ENCODE data around the gene DHCR24.
"Not testable (repeated sequence)": the region's sequence is repeated elsewhere in the genome, so short reads cannot be mapped to it uniquely, and the experiment has no call there.

The DHCR24 gene

DNA sequence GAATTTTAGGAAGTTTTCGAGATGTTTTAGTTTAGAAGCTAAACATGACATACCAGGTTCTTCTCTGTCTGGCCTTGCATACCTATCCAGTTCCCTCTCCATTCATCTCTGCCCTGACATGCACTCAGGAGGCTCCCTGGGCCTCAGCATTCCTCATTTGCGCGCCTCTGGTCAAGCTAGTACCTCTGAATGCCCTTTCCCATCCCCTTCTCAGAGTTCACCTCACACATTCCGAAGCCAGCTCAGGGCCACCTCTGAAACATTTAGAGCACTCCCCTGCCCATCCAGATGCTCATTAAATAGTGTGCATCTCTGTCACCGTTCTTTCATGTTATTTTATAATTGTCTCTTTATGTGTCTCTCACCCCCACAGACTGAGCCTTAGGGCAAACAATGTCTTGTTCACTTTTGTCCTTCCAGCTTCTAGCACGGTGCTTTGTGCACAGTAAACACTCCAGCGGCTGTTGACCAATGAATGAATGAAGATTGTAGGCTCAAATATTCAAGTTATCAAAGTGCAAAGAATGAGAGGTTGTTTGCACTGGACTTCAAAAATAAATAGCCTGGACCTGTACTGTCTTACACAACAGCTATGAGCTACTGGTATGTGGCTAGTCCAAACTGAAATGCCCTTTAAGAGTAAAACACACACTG, 1.2 kb upstream of the DHCR24 start:
- FAIRE-seq: no peak

DNA sequence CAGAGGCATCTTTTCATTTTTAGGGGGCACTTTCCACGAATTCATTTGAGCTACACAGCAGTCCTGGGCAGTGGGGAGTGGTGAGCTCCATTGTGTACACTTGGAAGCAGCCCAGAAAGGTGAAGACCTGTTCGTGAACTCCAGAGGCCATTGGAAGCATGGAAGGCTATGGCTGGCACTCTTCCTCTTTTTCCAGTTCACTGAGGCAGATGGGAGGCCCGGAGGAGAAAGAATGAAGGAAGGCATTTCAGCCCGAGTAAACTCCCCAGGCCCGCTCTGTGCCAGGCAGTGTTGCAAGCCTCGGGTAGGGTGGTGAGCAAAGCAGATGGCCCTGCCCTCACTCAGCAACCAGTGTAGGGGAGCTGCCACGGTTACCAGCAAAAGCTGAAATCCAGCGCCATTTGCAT, 673 bp upstream of the DHCR24 start:
- DNase-seq (ENCODE audit: extremely low spot score, insufficient read length, low read depth) (no peak), FAIRE-seq (no peak)

More for the DNA sequence above, 1.2 kb upstream of the DHCR24 start:
- DNase-seq (ENCODE audit: extremely low spot score, insufficient read length, low read depth): no peak

DNA sequence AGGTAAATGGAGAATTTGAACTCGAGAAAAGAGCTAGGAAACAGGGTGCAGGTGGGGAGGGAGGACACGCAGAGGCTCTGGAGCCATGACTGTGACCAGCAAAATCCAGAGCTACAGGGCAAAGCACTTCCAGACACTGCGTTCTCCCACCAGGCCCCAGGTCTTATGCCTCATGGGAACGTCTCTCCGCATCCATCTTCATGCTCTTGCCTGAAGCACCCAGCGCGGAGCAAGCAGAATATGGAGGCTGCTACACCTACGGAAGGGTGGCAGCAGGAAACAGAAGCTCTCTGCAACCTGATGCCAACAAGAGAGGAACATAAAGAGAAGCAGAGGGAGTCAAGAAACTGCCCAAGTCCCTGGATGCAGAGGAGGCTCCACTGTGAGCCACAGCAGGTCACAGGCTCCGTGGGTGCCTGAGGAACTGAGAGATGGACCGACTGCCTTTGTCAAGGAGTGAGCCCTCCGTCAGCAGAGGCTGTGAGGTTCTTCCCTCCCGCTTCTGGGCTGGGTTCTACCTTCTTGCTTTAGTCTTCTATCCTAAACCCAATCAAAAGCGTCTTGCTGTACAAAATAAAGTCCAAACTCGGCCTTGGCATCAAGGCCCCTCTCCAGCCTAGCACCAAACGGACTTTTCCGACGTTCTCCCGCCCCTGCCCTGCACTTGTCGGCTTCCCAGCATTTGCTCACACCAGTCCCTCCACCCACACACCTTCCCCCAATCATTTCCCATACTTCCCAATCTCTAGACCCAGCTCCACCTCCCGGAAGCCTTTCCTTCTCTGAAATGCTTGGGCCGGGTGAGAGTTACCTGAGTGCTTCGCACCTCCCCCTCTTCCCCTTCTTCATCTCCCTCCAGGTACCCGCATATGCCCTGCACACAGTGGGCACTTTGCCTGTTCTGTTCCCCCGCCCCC, 930 bp downstream of the DHCR24 start:
- FAIRE-seq: peak; percentile 21

DNA sequence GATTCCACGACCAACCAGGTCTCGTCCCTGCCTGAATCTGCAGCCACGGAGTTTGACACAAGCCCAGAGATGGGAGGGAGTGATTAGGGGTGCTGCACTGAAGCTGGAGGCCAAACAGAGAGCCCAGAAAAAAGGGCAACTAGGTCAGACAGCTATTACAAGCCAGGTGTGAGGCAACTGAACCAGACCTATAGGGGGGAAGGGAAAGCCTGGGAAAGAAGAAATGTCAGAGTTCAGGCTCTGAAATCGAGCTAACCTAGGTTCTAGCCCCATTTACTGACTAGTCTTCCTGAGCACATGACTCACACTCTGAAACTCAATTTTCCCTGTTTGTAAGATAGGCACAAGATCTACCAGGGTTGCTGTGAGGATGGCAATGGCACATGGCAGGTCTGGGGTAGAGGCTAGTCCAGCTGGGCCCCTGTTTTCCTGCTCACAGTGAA, 1.7 kb downstream of the DHCR24 start:
- FAIRE-seq: no peak
- DNase-seq (ENCODE audit: extremely low spot score, insufficient read length, low read depth): no peak

More for the DNA sequence above, 930 bp downstream of the DHCR24 start:
- DNase-seq (ENCODE audit: extremely low spot score, insufficient read length, low read depth): no peak

DNA sequence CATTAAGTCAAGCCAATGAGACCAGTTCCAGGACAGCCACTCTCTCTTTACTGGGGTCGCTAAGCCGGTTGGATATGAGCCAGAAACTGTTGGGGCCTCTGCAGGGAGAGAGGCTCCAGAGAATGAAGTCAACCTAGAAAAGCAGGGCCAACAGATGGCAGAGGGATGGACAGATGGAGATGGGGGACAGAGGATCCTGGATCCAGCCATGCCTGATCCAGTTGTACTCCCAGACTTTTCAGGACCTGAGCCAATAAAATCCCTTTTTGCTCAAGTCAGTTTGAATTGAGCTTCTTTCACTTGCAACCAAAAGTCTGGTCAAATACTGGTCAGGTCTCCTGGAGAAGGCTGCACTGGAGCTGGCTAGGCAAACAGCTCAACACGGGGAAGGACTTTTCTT, 2.2 kb downstream of the DHCR24 start:
- no peak for DNase-seq (ENCODE audit: extremely low spot score, insufficient read length, low read depth)
- no peak for FAIRE-seq

DNA sequence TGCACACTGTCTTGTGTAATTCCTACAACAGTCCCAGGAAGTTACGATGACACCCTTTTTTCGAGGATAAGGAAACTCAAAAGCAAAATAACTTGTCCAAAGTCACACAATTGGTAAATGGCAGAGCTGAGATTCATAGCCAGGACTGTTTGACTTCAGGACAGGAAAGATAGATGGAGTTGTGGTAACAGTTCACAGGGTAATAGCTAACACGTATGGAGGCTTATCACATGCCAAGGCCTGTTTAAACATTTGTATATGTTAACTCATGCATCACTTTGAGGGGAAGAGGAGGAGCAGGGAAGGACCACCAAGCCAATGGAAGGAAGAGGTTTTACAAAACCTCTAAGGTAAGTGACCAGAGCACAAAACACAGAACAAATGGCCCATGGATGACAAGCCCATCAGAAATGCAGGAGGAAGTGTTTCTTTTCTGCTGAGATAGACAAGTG, 2.8 kb downstream of the DHCR24 start:
- no peak for DNase-seq (ENCODE audit: extremely low spot score, insufficient read length, low read depth)
- FAIRE-seq: peak; percentile 69

DNA sequence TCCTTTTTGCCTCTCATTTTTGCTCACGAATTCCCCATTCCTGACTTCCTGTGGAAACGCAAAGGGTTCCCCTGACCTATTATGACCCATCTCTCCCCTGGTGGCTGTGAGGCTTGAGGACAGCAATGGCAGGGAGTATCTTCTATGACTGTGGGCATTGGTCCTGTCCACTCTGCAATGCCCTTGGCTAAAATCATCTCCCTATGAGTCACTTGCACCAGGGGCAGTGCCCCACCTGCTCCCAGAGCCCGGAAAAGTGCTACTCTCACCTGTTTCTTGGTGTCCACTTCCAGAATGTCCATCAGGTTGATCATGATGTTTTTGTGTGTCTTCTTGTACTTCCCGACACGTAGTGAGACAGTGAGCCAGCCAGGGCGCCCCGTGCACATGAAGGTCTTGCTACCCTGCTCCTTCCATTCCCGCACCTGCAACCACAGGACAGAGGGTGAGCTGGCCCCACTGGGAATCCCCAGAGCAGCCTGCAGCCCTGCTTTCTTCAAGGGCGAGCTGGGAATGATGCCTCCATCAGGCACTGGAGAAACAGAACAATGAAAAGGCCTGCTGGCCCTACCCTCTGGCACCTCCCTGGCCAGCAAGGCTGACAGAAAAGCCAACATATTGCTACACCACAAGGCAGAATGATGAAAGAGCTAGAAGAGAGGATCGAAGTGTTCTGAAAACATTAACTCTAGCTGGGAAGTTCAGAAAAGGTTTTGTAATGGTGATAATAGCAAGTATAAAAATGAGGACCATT, 3.5 kb downstream of the DHCR24 start:
- DNase-seq (ENCODE audit: extremely low spot score, insufficient read length, low read depth) (no peak), FAIRE-seq (no peak)

DNA sequence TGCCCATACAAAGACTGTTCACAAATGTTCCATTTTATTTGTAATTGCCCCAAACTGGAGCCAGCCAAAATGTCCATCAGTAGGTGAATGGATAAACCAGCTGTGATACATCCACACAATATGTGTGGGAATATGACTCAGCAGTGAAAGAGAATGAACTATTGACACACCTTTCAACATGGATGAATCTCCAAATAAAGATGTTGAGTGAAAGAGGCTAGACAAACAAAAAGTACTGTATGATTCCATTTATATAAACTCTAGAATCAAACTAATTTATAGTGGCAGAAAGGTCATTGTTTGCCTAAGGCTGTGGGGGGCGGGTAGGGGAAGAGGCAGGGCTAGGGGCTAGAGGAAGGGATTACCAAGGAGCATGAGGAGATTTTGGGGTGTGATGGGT, 4.5 kb downstream of the DHCR24 start:
- no peak for FAIRE-seq
- no peak for DNase-seq (ENCODE audit: extremely low spot score, insufficient read length, low read depth)

DNA sequence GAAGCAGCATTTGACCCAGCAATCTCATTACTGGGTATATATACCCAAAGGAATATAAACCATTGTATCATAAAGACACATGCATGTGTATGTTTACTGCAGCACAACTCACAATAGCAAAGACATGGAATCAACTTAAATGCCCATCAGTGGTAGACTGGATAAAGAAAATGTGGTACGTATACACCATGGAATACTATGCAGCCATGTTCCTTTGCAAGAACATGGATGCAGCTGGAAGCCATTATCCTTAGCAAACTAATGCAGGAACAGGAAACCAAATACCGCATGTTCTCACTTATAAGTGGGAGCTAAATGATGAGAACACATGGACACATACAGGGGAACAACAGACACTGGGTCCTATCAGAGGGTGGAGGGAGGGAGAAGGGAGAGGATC, 5.4 kb downstream of the DHCR24 start:
- not testable (repeated sequence) for DNase-seq (ENCODE audit: extremely low spot score, insufficient read length, low read depth); FAIRE-seq

DNA sequence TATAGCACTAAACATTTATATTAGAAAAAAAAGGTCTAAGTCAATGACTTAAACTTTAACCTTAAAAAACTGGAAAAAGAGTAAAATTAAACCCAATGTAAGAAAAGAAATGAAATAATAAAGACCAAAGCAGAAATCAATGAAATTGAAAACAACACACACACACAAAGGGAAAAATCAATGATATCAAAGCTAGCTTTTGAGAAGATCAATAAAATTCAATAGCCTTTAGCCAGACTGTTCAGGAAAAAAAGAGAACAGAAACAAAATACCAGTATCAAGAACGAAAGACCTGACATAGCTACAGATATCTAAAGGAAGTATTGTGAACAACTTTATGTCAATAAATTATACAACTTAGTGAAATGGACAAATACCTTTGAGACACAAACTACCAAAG, 7.1 kb downstream of the DHCR24 start:
- DNase-seq (ENCODE audit: extremely low spot score, insufficient read length, low read depth) (no peak), FAIRE-seq (no peak)

DNA sequence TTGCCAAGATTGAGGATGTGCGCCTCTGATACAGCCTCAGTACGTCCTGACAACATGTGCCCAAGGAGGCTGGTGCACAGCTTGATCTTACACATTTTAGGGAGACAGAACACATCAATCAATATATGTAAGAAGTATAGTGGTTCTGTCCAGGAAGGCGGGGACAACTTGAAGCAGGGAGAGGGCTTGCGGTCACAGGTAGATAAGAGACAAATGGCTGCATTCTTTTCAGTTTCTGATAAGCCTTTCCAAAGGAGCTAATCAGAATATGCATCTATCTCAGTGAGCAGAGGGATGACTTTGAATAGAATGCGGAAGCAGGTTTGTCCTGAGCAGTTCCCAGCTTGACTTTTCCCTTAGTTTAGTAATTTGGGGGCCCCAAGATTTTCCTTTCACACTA, 10.2 kb downstream of the DHCR24 start:
- DNase-seq (ENCODE audit: extremely low spot score, insufficient read length, low read depth): no peak
- no peak for FAIRE-seq

DNA sequence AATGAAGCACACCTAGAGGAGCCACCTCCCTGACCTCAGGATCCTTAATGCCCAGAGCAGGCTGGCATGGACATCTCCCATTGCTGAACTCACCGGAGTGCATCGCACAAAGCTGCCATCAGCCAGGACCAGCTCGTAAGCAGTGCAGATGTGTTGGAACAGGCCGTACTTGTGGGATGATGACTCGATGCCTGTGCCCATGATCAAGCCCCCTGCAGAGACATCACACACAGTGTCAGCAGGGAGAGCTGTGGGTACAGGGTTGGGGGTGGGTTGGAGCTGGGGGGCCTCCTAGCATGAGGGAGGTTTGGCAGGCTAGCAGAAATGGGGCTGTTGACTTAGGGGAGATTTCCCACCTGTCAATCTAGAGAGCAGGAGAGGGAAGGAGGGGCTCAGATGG, 12.0 kb downstream of the DHCR24 start:
- DNase-seq (ENCODE audit: extremely low spot score, insufficient read length, low read depth) (no peak), FAIRE-seq (no peak)

DNA sequence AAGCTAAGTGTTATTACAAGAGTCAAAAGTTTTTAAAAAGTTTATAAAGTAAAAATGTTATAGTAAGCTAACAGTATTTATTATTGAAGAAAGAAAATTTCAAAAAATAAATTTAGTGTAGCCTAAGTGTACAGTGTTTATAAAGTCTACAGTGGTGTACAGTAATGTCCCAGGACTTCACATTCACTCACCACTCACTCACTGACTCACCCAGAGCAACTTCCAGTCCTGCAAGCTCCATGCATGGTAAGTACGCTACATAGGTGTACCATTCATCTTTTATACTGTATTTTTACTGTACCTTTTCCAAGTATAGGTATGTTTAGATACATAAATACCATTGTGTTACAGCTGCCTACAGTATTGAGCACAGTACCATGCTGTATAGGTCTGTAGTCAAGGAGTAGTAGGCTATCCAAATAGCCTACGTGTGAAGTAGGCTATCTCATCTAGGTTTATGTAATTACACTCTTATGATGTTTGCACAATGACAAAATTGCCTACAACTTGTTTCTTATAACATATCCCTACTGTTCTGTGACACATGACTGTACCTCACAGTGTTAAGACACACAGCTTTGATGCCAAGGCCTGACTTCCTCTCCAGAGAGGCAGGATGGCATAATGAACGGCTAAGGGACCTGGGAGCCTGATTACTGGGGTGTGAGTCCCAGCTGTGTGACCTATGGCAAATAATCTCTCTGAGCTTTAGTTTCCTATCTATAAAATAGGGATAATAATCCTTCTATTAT, 12.7 kb downstream of the DHCR24 start:
- FAIRE-seq (no peak), DNase-seq (ENCODE audit: extremely low spot score, insufficient read length, low read depth) (no peak)

DNA sequence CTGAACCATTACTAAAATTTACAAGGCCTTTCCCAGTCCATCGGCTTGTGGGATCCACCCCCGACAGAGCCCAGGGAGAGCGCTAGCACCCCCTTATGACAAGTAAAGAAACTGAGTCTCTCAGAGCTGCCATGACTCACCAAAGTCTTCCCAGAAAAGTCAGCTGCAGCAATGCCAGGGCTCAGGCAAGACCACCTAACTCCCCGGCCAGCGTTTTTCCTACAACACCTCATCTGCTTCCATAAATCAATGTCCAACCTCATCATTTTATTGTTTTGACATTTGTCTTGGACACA, 15.0 kb downstream of the DHCR24 start:
- FAIRE-seq (no peak), DNase-seq (ENCODE audit: extremely low spot score, insufficient read length, low read depth) (no peak)

DNA sequence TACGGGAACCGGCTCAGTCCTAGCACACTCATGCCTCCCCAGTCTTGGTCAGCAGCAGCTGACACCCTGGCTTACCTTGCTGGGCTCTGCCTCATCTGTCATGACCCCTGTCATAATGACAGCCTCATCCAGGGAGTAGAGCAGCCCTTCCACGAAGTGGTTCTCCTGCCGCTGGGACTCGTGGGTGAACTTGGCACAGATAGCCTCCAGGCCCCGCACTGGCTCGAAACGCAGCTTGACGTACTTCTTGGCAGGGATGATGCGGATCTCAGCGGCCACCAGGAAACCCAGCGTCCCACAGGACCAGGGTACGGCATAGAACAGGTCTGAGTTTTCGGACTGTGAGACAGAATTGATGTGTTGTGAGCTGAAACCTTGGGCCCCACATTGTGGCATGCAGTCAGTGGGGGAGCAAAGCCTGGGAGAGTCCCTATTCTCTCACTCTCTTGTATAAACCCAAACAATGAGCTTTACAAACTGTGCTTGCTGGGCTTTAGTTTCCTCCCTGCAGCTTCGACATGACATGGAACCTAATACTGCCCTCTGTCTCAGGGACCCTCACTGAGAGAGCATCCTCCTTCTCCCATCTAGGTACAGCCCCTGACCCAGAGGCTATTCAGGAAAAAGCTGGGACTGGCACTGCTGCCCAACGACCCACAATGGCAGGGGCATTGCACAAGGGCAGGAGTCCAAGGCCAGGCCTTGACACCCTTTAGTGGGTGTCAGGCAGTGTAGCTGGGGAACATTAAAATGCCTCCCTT, 15.5 kb downstream of the DHCR24 start:
- no peak for FAIRE-seq
- DNase-seq (ENCODE audit: extremely low spot score, insufficient read length, low read depth): no peak

DNA sequence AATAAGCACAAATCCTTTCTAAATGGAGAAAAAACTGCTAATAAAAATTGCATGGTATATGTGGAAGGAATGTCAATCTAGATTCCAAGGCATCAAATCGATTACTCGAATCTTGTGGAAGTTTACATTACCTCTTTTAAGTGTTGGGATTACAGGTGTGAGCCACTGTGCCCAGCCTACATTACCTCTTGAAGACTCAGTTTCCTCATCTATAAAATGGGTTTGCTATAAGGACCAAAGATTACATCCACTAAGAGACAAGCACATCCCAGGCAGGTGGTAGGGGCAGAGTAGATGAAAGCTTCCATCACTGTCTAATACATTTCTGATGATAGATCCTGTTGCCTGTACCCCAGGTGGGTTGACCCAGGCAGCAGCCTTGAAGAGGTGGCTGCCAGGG, 16.1 kb downstream of the DHCR24 start:
- DNase-seq (ENCODE audit: extremely low spot score, insufficient read length, low read depth) (no peak), FAIRE-seq (no peak)

DNA sequence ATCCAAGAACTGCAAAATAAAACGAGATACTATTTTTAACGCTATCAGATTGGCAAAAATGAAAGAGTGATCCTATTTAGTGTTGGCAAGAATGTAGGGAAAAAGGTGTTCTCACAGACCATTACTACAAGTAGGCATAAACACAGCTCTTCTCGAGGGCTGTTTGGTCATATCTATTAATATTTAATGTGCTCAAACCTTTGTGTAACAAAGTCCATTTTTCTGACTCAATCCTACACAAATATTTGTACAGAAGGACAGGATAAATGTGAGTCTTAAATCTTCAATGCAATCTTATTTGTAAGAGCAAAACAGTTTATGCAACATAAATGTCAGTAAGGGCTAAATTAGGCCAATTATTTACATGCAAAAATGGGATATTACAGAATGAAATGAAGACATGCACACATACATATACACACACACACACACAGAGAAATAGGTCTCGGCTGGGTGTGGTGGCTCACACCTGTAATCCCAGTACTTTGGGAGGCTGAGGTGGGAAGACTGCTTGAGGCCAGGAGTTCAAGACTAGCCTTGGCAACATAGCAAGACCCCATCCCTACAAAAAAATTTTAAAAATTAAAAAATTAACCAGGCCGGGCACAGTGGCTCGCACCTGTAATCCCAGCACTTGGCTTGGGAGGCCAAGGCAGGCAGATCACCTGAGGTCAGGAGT, 17.7 kb downstream of the DHCR24 start:
- DNase-seq (ENCODE audit: extremely low spot score, insufficient read length, low read depth) (no peak), FAIRE-seq (no peak)

DNA sequence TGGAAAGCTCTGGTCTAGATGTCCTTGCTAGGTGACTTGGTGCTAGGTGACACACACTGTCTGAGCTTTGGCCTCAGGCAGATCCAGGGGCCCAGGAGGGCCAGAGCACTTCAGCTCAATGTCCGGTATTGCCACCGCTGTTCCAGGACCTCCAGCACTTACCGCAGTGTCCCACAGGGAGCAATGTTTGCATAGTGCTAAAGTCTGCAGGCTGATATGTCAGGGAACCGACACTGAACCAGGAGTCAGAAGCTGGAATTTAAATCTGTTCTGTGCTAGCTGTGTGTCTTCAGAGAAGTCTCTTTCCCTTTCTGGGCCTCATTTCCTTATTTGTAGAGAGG, 19.3 kb downstream of the DHCR24 start:
- FAIRE-seq: no peak

More for the DNA sequence above, 19.3 kb downstream of the DHCR24 start:
- DNase-seq (ENCODE audit: extremely low spot score, insufficient read length, low read depth): no peak

Measured in GM18507 (cell line).